Stimulated activated CD4-positive, alpha-beta T cell treated with anti-CD3 and anti-CD28 coated beads, Interleukin-15, amount 100 ng/mL, for 1 hour (primary cell): ENCODE data around the gene SSUH2.
"Not testable (repeated sequence)": the region's sequence is repeated elsewhere in the genome, so short reads cannot be mapped to it uniquely, and the experiment has no call there.

Experiments
- DNase-seq, 2 donors: peaks; one replicate each; pipeline ENCODE4 v3.0.0-alpha.2; 2020; ENCODE audit warnings: low read depth in 1 of 2, low spot score in 1 of 2

SSUH2 gene

GRCh38 chr3:8659242-8659641 lies 14.6 kb upstream of the SSUH2 start:
- DNase-seq = no peak

GRCh38 chr3:8658306-8659212 lies 14.0 kb upstream of the SSUH2 start:
- DNase-seq = no peak

- no peak for DNase-seq
Measured at GRCh38 chr3:8657804-8658305, 13.3 kb upstream of the SSUH2 start.

DNA sequence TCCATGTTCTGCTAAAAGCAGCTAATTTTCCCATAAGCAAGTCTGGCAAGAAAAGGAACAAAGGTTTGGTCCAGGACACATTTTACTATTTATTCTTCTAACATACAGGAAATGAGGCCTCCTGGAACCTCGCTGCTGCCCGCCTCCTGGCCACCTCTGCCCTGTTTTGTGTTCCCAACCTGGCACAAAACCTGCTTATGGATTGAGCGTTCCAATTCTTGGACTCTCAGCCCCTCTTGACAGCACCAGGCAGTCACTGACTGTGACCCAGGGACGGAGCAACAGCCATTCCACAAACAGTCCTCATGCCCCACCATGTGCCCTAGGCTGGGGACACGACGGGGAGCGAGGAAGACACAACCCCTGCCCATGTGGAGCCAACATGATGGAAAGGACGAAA lies 11.6 kb upstream of the SSUH2 start:
- DNase-seq = no peak

DNA sequence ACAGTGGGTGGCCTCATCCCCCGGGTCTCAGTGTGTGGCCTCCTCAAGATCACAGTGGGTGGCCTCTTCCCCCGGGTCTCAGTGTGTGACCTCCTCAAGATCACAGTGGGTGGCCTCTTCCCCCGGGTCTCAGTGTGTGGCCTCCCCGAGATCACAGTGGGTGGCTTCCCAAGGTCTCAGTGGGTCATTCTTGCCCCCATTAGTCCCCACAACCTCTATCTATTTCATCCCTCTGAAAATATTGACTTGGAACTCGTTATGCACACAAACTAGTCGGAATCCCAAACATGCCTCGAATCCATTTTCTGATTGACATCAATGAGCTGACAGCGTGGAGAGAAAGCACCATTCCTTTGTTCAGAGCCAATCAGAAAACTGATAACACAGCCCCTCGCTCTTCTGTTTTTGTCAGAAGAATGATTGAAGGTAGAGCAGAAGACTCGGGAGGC lies 10.8 kb upstream of the SSUH2 start:
- no peak for DNase-seq

- not testable (repeated sequence) for DNase-seq
Measured at GRCh38 chr3:8654572-8655329, 10.2 kb upstream of the SSUH2 start.

DNA sequence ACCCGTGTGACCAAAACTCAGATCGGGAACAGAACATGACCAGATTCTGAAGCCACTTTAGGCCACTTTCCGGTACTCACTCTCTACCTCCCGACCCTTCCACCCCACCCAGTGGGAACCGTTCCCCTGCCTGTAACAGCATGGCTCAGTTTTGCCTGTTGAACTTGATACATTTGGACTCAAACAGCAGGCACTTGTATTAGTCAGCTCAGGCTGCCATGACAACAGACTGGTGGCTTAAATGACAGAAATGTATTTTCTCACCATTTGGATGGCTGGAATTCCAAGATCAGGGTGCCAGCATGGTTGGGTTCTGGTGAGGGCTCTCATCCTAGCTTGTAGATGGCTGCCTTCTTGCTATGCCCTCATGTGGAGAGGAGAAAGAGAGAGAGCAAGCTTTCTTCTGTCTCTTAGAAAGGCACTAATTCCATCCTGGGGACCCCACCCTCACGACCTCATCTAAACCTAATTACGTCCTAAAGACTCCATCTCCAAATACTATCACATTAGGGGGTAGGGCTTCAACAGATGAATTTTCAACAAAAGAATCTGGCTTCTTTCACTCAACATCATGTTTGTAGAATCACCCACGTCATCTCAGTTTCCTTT lies 9.3 kb upstream of the SSUH2 start:
- DNase-seq = no peak

GRCh38 chr3:8652324-8652987 lies 7.9 kb upstream of the SSUH2 start:
- DNase-seq = no peak

- DNase-seq = no peak
Measured at GRCh38 chr3:8651418-8652323, 7.1 kb upstream of the SSUH2 start.

- no peak for DNase-seq
Measured at GRCh38 chr3:8650583-8651416, 6.2 kb upstream of the SSUH2 start.

- no peak for DNase-seq
Measured at GRCh38 chr3:8649757-8650156, 5.2 kb upstream of the SSUH2 start.

GRCh38 chr3:8648909-8649741 lies 4.5 kb upstream of the SSUH2 start:
- no peak for DNase-seq

DNA sequence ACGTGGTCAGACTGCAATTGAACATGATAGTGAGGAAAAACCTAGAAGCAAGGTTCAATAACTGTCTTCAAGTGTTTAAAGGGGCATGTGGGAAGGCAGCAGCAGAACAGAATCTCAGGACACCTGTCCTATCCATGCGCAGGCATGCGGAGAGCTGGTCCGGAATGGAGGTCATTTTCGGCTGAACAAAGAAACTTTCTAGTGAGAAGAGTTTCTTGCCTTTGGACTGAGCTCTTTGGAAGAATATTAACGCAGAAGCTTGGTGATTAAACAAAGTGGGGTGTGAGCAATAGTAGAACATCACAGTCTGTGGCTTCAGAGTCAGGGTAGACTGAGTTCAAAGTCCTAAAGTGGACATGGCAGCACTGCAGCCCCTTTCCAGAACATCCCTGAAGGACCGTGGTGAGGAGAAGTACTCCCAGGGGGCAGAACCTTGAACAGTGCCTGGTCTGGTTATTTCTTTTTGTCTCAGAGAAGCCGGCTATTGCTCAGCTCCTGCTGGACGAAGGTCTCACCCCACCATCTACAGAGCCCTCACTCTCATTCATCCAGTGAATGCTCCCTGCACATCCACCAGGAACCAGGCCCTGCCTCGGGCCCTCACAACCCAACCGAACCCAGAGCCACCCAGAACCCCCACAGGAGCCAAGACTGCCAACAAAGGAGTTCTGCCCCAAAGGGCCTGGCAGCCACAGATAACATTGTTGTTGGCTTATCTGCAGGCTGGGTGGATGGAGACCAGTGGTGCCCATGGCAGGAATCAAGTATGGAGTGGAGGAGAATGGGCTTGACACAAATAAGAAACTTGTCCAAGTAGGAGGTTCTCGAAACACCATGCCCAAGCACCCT lies 2.8 kb upstream of the SSUH2 start:
- DNase-seq = no peak

DNA sequence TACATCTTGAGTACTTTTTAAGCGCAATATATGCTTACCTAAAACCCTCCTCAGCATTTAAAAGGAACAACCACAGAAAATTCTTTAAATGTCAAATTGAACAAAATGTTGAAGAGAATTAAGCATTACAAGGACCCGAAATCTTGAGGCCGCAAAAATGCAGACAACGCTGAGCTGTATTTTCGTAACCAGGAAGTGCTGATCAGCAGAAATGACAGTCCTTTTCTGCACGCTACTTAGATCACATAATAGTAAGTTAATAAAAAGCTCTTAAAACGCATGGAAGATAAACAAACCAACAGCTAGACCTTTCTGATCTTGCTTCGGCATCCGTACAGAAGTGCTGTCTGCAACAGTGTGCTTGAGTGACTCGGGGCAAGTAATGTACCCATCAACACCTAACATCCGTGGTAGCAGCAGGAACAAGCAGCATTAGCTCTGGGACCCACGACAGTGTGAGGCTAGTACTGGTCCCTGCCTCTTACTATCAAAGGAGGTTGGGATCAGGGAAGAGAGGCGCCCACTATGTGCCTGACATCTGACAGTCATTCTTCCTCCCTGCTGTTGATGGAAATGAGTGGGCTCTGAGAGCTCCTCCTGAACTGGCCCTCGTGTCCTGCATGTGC lies 1.8 kb upstream of the SSUH2 start:
- no peak for DNase-seq

- DNase-seq = no peak
Measured at GRCh38 chr3:8645712-8646111, 1.1 kb upstream of the SSUH2 start.

DNA sequence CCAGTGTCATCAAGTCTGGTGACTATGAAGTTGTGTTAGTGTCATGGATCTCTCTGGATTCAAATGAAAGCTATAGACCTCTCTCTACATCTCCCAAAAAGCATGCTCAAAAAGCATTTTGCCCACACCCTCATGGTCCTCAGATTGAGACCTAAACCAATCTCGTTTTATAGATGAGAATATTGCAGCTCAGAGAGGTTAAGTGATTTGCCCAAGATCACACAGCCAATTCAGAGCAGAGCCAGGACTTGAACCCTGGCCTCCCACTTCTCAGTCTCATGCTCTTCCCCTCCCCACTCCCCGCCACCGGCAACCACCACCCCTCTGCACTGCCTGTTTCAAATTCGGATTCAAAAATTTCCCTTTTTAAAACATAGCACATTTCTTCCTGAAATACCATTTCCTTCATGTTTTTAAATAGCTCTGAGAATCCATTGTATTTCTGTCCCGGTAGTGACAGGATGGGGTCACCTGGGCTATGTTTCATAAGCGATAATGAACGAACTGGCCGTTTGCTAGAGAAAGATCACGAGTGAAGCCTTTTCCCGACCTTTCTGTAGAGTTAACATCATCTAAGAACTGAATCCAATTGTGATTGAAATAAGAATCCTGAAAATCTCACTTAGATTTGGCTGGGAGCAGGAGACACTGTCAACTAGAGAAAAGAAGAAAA lies 769 bp downstream of the SSUH2 start:
- DNase-seq = no peak
